Astrocyte (in vitro differentiated cells and primary cell): ENCODE results near the gene SPATA17.

Experiments
- CTCF ChIP-seq: IDR thresholded peaks from 2 replicates; pipeline ENCODE4 v1.5.1; 2011; ENCODE audit warnings: low read depth, mild to moderate bottlenecking, inconsistent platforms, low read length, moderate library complexity; ENCODE audit not compliant: insufficient read depth
- EZH2 ChIP-seq: IDR thresholded peaks from 2 replicates; pipeline ENCODE4 v1.6.1; 2012; ENCODE audit warnings: mild to moderate bottlenecking, low read length, inconsistent platforms; ENCODE audit not compliant: insufficient read depth

DNA sequence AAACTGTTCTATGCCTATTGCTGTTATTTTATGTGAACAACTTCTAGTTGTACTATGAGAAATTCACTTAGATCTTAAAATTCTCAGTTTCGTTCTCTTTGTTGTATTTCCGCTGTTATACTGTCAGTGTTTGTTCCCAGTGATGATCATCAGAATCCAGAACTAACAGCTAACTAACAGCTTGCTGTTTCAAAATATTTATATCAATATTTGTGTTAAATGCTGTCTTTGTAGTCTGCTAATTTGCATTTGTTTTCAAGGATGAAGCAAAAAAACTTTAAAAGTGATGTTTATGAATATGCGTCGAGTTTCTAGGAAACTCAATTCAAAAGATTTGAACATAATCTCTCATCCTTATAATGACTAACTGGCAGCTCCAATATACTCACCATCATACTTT, 84.5 kb downstream of the SPATA17 start:
- TF ChIP-seq CTCF: no peak
- TF ChIP-seq EZH2: no peak
